NCI-H1417 (cell line): ENCODE data around the gene RANGRF.
"Not testable (repeated sequence)": the region's sequence is repeated elsewhere in the genome, so short reads cannot be mapped to it uniquely, and the experiment has no call there.

Experiments
- DNase-seq, 3 experiments: peaks; one replicate each; lab custom pipeline; 2025; lab: John Stamatoyannopoulos, UW

RANGRF gene

GRCh38 chr17:8288336-8289102 lies at the start of gene RANGRF:
Gene RANGRF, plus strand, starts transcription at chr17:8288670. Its CDS starts 119 bp downstream, at chr17:8288789.
- peak; percentile 68 to 83 (median 73) for DNase-seq

- DNase-seq, result no peak
These were observed 44.6 kb upstream of the RANGRF start for GRCh38 chr17:8243827-8244226.

- DNase-seq, result no peak
These were observed 43.7 kb upstream of the RANGRF start for GRCh38 chr17:8244768-8245167.

- DNase-seq, result peak; percentile 87 to 90 (median 88)
These were observed 39.5 kb upstream of the RANGRF start, which contains the start of gene PFAS for GRCh38 chr17:8248751-8249607. Gene PFAS, plus strand, starts transcription at chr17:8249289. Its CDS starts 4,649 bp downstream, at chr17:8253938.

GRCh38 chr17:8249621-8250500 lies 38.6 kb upstream of the RANGRF start:
- DNase-seq, result no peak

GRCh38 chr17:8251411-8251810 lies 37.1 kb upstream of the RANGRF start:
- DNase-seq, result not testable (repeated sequence)

- DNase-seq, result no peak
These were observed 34.7 kb upstream of the RANGRF start for GRCh38 chr17:8253801-8254200.

- no peak for DNase-seq
These were observed 33.6 kb upstream of the RANGRF start for GRCh38 chr17:8254881-8255280.

GRCh38 chr17:8255499-8255898 lies 33.0 kb upstream of the RANGRF start:
- no peak for DNase-seq

GRCh38 chr17:8256291-8256690 lies 32.2 kb upstream of the RANGRF start:
- no peak for DNase-seq

GRCh38 chr17:8256691-8257090 lies 31.8 kb upstream of the RANGRF start:
- no peak for DNase-seq

- no peak for DNase-seq
These were observed 30.7 kb upstream of the RANGRF start for GRCh38 chr17:8257801-8258200.

GRCh38 chr17:8264320-8264719 lies 24.1 kb upstream of the RANGRF start:
- no peak for DNase-seq

- DNase-seq, result no peak
These were observed 23.5 kb upstream of the RANGRF start for GRCh38 chr17:8264836-8265542.

- DNase-seq, result no peak
These were observed 21.6 kb upstream of the RANGRF start for GRCh38 chr17:8266648-8267479.

- no peak for DNase-seq
These were observed 20.9 kb upstream of the RANGRF start for GRCh38 chr17:8267480-8268147.

GRCh38 chr17:8268550-8269298 lies 19.7 kb upstream of the RANGRF start:
- DNase-seq, result no peak

- DNase-seq, result no peak
These were observed 16.0 kb upstream of the RANGRF start for GRCh38 chr17:8272421-8272820.

GRCh38 chr17:8273884-8274444 lies 14.5 kb upstream of the RANGRF start:
- no peak for DNase-seq
